ENCODE data around the gene ELF1. TPM values are rescaled to one million over a fixed set of nuclear protein-coding genes. Genes with fewer than 3 reads are reported as not detected.

The ELF1 gene
- polyA plus RNA-seq, 4 donors: 48.2 to 58.5 (median 53.3) TPM

GRCh38 chr13:41008349-41008980 lies 10.7 kb downstream of the ELF1 start:
- DNase-seq (ENCODE audit: low read depth in 4 of 4, low spot score in 3 of 4): no peak

GRCh38 chr13:41007744-41008128 lies 11.4 kb downstream of the ELF1 start:
- DNase-seq (ENCODE audit: low read depth in 4 of 4, low spot score in 3 of 4): no peak

GRCh38 chr13:41006978-41007743 lies 12.0 kb downstream of the ELF1 start:
- no peak for DNase-seq (ENCODE audit: low read depth in 4 of 4, low spot score in 3 of 4)

DNA sequence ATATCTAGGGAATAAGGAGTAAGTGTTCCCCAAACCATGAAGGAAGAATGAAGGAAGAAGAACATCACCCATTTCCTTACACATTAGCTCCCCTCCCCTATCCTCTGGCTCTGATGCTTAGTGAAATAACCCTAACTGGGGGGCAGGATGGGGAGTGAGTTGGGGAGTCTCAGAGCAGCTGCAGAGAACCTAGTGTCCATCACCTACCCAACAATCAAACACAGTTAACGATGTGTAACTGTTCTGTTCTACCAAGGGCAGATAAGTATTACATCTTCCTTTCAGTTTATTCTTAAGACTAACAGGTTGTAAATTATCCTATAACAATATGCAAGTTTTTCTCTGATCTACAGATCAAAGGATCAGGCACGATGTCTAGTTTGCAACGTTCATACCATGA lies 12.8 kb downstream of the ELF1 start:
- DNase-seq (ENCODE audit: low read depth in 4 of 4, low spot score in 3 of 4): no peak

DNA sequence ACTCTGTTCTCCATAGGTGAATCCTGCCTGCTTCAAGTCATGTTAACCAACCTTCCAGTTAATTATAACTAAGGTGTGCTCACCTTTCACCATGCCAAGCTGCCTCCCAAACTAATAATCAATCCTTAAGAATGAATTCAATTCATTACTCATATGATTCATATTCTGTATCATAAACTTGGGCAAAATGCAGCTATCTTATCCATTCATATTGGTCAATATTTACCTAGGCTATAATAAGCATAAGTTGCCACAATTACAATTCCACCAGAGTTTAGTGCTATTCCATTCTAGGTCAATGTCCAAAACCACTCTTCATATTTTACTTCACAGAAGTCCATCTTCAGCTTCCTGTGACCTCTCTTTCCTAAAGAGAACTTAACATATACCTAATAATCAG lies 13.4 kb downstream of the ELF1 start:
- no peak for DNase-seq (ENCODE audit: low read depth in 4 of 4, low spot score in 3 of 4)

DNA sequence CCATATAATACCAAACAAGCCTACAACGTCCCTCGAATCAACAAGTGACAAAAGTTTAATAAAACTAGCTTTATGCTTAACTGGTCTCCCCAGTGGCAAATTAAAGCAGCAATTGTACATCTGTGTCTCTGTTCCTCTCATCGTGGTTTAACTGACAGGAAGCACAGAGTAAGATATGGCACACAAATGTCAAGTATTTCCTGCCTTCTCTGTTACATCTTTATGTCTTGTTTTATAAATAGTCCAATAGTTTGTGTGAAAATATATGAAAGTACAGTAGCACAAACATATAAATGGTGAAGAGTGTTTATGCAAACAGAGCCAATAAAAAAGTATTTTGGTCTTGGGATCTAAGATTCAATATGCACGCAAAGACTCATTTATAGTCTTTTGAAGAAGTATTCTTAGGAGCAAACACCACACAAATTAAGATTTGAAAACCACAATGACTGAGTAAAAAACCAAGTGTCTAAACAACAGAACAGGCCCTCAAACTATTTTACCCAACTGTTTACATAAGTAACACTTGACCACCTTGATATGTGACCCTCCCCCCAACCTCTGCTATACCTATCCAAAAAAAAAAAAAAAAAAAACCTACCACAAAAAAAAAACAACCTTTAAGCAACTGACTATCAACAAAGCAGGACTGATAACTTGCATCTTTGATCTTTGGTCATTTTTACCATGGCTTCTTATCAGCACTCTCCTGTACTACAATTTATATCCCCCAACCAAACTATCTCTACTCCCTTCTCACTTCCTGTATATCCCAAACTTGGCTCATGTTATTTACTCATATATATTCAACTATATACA lies 14.0 kb downstream of the ELF1 start:
- DNase-seq (ENCODE audit: low read depth in 4 of 4, low spot score in 3 of 4): no peak

DNA sequence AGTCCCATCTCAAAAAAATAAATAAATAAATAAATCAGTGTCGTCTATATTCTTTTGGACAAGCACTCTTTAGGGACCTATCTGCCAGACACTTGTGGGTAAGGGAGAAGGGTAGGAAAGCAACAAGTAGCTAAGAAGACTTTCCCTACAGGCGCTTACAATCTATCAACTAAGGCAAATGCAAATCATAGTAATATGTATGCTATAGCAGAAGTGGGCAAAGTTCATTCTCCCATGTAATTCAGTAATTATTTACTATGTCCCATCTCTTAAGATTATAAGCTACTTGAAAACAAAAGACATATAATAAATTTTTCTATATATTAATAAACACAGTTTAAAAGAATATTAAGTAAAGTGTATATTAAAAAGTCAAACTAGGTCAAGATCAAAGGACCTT lies 16.5 kb downstream of the ELF1 start:
- no peak for DNase-seq (ENCODE audit: low read depth in 4 of 4, low spot score in 3 of 4)

- no peak for DNase-seq (ENCODE audit: low read depth in 4 of 4, low spot score in 3 of 4)
Measured at GRCh38 chr13:41001695-41002094, 17.4 kb downstream of the ELF1 start.

GRCh38 chr13:40999416-40999815 lies 19.7 kb downstream of the ELF1 start:
- no peak for DNase-seq (ENCODE audit: low read depth in 4 of 4, low spot score in 3 of 4)

DNA sequence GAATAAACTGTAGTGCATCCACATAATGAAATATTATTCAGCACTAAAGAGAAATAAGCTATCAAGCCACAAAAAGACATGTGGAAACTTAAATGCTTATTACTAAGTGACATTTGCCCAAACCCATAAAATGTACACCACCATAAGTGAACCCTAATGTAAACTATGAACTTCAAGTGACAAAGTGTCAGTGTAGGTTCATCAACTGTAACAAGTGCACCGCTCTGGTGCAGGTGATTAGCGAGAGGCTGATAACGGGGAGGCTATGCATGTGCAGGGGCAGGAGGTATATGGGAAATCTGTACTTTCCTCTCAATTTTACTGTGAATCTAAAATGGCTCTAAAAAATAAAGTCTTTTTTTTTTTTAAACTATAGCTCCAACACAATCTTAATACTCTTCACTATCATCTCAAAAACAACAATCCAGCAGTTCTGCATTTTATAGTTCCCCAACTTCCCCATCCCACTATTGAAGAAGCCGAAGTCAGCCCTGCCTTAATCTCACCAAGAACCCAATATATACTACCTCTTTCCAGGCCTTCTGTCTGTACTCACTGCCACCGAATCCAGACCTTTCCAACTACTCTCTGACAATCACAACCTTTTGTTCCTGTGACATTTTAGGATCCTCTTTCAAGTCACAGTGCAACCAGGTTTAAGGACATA lies 22.6 kb downstream of the ELF1 start:
- DNase-seq (ENCODE audit: low read depth in 4 of 4, low spot score in 3 of 4): no peak

- DNase-seq (ENCODE audit: low read depth in 4 of 4, low spot score in 3 of 4): no peak
Measured at GRCh38 chr13:40995997-40996396, 23.1 kb downstream of the ELF1 start.

GRCh38 chr13:40994581-40995230 lies 24.4 kb downstream of the ELF1 start:
- DNase-seq (ENCODE audit: low read depth in 4 of 4, low spot score in 3 of 4): no peak

DNA sequence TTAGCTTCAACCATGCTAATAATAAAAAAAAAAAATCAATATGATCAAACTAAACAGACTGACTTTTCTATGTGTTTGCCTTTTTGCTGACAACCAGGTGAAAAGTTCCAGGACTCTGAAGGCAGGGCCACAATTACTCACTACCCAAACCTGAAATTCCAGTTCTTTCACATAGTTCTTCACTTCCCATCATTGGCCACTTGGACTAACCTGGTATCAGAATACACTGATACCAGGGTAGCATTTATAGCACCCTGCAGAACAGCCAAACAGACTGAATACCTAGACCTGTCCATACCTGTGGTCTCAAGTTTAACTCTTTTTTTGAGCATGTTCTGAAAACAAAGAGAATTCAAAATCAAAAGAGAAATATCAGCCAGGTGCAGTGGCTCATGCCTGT lies 25.1 kb downstream of the ELF1 start:
- peak in 3 of 4 donors; percentile 51 to 70 (median 58) for DNase-seq (ENCODE audit: low read depth in 4 of 4, low spot score in 3 of 4)

GRCh38 chr13:40992678-40993518 lies 26.2 kb downstream of the ELF1 start:
- no peak for DNase-seq (ENCODE audit: low read depth in 4 of 4, low spot score in 3 of 4)

- no peak for DNase-seq (ENCODE audit: low read depth in 4 of 4, low spot score in 3 of 4)
Measured at GRCh38 chr13:40987606-40988280, 31.4 kb downstream of the ELF1 start.

DNA sequence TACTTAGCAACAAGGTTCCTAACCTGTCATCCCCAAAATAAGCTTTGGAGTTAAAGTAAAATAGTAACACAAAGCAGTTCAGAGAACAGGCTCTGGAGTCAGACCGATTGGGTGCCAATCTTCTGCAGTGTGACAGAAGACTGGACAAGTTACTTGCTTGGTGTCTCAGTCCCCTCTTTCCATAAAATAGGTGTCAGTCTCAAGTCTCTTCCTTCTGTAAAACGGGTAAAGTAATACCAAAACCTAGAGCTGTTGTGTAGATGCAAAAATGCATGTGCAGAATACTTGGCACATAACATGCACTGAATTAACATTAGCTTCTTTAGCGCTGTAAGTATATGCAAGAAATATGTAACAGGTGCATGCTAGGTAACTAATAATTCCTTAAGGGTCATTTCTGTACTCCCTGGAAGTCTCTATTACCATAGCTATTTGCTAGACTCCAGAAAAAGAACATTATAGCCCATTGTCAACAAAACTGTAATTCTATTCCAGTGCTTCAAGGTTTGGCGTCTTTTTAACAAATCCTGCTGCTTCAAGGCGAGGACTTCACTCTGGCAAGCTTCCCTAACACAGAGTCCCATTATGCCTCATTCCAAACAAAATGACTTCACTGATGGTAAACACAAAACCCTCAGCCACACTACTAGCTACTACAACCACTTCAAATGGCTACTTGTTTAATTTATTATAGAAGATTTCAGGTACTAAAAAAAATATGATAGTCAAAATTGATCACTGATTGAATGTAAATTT lies 32.8 kb downstream of the ELF1 start:
- DNase-seq (ENCODE audit: low read depth in 4 of 4, low spot score in 3 of 4): no peak

DNA sequence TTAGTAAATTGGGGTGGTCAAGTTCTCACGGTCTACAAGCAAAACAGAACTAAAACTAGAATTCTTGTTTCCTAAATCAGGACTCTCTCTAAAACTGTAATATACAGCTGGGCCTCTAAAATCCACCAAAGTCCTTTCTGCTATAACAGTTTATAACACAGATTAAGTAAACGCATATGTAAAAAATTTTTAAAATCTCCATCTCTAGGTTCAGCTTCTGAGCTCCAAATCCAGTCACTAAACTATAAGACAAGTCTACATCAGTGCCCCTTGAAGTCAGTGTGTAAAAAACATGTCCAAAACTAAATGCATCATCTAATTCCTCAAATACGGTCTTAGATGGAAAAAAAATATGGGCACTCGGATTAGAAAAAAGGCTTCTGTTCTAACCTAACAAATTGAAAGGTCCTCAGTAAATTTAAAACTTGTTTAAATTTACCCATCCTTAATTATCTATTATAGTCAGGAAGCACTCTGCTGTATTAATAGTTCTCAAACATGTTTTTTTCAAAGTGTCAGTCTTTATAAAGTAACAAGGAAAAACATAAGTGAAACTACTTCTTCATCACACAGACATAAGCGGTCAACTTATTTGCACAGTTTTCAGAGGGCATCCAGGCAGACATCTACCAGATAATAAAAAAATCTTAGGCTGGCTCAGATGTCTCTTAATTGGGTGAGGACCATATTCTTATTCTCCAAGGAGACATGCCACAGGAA lies 33.6 kb downstream of the ELF1 start:
- no peak for DNase-seq (ENCODE audit: low read depth in 4 of 4, low spot score in 3 of 4)

Data from right renal pelvis (tissue), 4 donors.